Neuron (in vitro differentiated cells): ENCODE data around the gene GPR162.
A peak's percentile ranks its signal among the peaks of the same experiment; 100 is the strongest.

Source experiments
- H2AFZ ChIP-seq: one replicate; pipeline ENCODE4 v1.6.1; 2013; ENCODE audit warnings: low read depth, mild to moderate bottlenecking, inconsistent platforms, low read length, moderate library complexity
- H3K27me3 ChIP-seq: one replicate; pipeline ENCODE4 v1.6.1; 2013; ENCODE audit warnings: low read length; ENCODE audit not compliant: insufficient read depth
- H3K36me3 ChIP-seq: one replicate; pipeline ENCODE4 v1.6.1; 2013; ENCODE audit warnings: low read length; ENCODE audit not compliant: insufficient read depth
- H3K4me1 ChIP-seq: one replicate; pipeline ENCODE4 v1.6.1; 2013; ENCODE audit warnings: low read length; ENCODE audit not compliant: insufficient read depth
- H3K4me3 ChIP-seq: 2 replicates; pipeline ENCODE4 v1.5.1; 2013; ENCODE audit warnings: mild to moderate bottlenecking, low read length, moderate library complexity
- H3K9me3 ChIP-seq: one replicate; pipeline ENCODE4 v1.6.1; 2013; ENCODE audit warnings: low read length

Gene GPR162

DNA sequence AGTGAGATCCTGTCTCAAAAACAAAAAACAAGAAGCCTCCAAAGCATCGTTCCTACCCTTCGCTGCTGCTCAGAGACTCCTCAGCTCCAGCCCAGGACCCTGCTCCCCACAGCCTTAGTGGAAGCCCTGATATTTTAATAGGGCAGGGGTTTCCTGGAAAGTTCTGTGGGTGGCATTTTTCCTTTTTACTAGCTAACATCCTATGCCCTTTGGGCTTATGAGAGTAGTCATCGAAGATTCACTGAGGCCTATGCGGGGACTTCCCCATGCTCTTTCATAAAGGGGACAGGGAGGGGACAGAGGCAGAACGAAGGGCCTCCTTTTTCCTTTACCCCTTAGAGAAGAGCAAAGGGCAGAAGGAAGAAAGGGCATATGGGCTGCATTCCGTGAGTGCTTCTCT is 41.0 kb upstream of the GPR162 start:
- no peaks in the 10 kb centered on the region for H3K9me3 ChIP-seq
- H3K27me3 ChIP-seq: no peaks in the 10 kb centered on the region
- H3K36me3 ChIP-seq: peaks cover 6% of the 10 kb centered on the region
- no peak overlapping the region for H3K4me3 ChIP-seq
- no peak overlapping the region for H2AFZ ChIP-seq
- peaks cover 30% of the 10 kb centered on the region for H3K4me1 ChIP-seq

DNA sequence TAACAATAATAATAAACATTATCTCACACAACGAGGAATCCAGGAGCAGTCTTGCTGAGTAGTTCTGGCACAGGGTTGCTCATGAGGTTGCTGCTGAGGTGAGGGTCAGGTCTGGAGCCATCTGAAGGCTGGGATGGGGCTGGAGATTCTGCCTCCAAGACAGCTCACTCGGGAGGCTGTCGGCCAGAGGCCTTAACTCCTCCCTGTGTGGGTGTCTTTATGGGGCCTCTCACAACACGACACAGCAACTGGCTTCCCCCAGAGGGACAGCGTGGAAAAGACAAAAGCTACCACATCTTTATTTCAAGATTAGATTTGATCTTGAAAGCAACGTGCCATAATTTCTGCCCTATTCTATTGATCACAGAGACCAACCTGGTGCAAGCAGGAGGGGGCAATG is 39.5 kb upstream of the GPR162 start:
- H2AFZ ChIP-seq: no peak overlapping the region
- H3K9me3 ChIP-seq: no peaks in the 10 kb centered on the region
- no peaks in the 10 kb centered on the region for H3K36me3 ChIP-seq
- no peaks in the 10 kb centered on the region for H3K27me3 ChIP-seq
- peaks cover 39% of the 10 kb centered on the region for H3K4me1 ChIP-seq
- H3K4me3 ChIP-seq: no peak overlapping the region

- Histone ChIP-seq H3K4me3 (no peak overlapping the region), H2AFZ (peak overlapping the region; percentile 9), H3K36me3 (no peaks in the 10 kb centered on the region), H3K27me3 (no peaks in the 10 kb centered on the region), H3K4me1 (peaks cover 35% of the 10 kb centered on the region), H3K9me3 (no peaks in the 10 kb centered on the region)
Measured at GRCh38 chr12:6782850-6783566, 38.6 kb upstream of the GPR162 start.

DNA sequence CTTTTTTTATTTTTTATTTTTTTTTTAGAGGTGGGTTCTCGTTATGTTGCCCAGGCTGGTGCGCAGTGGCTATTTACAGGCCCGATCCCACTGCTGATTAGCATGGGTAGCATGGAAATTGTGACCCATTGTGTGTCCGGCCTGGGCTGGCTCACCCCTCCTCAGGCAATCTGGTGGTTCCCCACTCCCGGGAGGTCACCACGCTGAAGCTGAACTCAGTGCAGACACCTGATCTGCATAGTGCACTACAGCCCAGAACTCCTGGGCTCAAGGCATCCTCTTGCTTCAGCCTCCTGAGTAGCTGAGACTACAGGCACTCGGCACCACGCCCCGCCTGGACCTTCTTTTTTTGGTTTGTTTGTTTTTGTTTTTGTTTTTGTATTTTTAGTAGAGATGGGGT is 37.8 kb upstream of the GPR162 start:
- Histone ChIP-seq H3K9me3 (no peaks in the 10 kb centered on the region), H2AFZ (no peak overlapping the region), H3K4me1 (peaks cover 27% of the 10 kb centered on the region), H3K4me3 (no peak overlapping the region), H3K36me3 (no peaks in the 10 kb centered on the region), H3K27me3 (no peaks in the 10 kb centered on the region)

DNA sequence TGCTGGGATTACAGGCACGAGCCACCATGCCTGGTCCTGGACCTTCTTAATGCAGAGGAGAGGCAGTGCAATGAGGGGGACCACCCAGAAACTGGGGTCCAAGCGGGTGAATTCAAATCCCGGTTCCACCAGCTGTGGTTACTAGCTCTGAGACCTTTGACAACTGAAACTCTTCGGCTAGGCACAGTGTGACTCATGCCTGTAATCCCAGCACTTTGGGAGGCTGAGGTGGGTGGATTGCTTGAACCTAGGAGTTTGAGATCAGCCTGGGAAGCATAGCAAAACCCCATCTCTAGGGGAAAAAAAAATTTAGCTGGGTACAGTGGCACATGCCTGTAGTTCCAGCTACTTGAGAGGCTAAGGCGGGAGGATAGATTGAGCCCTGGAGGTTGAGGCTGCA is 37.3 kb upstream of the GPR162 start:
- H3K9me3 ChIP-seq: no peaks in the 10 kb centered on the region
- no peaks in the 10 kb centered on the region for H3K36me3 ChIP-seq
- peaks cover 24% of the 10 kb centered on the region for H3K4me1 ChIP-seq
- H2AFZ ChIP-seq: no peak overlapping the region
- no peaks in the 10 kb centered on the region for H3K27me3 ChIP-seq
- H3K4me3 ChIP-seq: no peak overlapping the region

- H3K4me3 ChIP-seq: no peak overlapping the region
- H3K27me3 ChIP-seq: no peaks in the 10 kb centered on the region
- no peaks in the 10 kb centered on the region for H3K9me3 ChIP-seq
- H3K36me3 ChIP-seq: no peaks in the 10 kb centered on the region
- no peak overlapping the region for H2AFZ ChIP-seq
- peaks cover 19% of the 10 kb centered on the region for H3K4me1 ChIP-seq
Measured at GRCh38 chr12:6784761-6785160, 36.9 kb upstream of the GPR162 start.

DNA sequence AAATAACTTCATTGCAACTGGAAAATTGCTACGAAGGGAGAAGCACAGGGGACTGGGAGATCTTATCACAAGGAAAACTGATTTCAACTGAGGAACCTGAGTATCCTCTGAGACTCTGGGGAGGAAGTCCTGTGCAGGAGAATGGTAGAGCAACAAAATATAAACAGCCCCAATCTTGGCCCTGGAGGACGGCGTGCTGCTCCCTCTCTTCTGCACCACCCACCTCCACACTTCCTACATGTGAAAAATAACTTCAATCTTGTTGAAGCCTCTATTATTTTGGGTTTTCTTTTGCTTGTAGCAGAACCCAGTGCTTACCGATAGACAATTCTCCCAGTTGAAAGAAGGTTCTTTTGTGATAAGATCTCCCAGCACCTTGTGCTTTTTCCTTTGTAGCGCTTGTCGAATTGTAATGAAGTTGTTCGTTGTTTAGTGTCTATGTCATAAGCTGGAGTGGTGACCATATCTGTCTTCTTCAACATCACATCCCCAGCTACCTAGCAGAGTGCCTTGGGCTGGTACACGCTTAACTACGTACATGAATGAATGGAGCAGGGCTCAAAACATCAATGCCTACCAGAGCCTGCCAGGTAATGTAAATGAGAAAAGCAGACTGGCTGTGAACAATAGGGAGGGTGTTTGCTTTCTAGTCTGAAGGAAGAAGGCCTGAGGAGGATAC is 35.1 kb upstream of the GPR162 start:
- Histone ChIP-seq H3K9me3 (no peaks in the 10 kb centered on the region), H3K4me3 (no peak overlapping the region), H2AFZ (peak overlapping the region; percentile 11)

DNA sequence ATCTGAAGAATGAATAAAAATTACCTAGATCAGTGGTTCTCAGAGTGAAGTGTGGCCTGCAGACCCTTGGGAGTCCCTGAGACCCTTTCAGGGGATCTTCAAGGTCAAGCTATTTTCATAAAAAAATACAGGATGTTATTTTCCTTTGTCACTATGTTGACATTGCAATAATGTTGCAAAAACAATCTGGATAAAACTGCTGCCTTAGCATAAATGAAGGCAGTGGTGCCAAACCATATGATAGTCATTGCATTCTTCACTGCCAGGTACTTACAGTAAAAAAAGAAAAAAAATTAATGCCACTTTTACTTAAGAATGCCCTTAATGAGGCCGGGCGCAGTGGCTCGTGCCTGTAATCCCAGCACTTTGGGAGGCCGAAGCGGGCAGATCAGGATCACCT is 34.3 kb upstream of the GPR162 start:
- Histone ChIP-seq H3K36me3 (no peaks in the 10 kb centered on the region), H3K9me3 (no peaks in the 10 kb centered on the region), H3K4me1 (peaks cover 21% of the 10 kb centered on the region), H2AFZ (no peak overlapping the region), H3K27me3 (no peaks in the 10 kb centered on the region), H3K4me3 (no peak overlapping the region)

More for the DNA sequence above, 35.1 kb upstream of the GPR162 start:
- Histone ChIP-seq H3K27me3 (no peaks in the 10 kb centered on the region), H3K36me3 (no peaks in the 10 kb centered on the region), H3K4me1 (peaks cover 17% of the 10 kb centered on the region)

DNA sequence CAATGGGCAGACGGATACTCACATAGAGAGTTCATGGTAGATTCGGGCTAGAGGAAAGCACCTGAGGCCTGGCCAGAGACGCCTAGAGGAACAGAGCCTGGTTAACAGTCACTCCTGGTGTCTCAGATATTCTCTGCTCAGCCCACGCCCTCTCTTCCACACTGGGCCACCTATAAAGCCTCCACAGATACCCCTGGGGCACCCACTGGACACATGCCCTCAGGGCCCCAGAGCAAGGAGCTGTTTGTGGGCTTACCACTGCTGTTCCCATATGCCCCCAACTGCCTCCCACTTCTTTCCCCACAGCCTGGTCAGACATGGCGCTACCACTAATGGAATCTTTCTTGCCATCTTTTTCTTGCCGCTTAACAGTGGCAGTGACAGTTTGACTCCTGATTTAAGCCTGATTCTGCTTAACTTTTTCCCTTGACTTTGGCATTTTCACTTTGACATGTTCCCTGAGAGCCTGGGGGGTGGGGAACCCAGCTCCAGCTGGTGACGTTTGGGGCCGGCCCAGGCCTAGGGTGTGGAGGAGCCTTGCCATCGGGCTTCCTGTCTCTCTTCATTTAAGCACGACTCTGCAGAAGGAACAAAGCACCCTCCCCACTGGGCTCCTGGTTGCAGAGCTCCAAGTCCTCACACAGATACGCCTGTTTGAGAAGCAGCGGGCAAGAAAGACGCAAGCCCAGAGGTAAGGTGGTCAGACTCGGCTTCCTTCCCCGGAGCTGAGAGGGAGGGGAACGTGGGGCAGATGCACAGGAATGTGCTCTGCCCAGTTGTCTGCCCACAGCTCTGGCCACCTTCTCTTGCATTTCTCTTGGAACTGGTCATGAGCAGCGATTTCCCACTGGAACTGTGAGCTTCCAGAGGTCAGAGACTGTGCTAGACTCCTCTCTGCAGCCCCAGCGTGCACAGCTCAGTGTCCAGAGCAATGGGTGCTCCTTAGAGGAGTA is 32.4 kb upstream of the GPR162 start, which contains the start of gene CD4:
Gene CD4, plus strand, starts transcription at position 557 of the 953 bp plus-strand sequence. CDS start 10,611 bp downstream, outside the sequence.
- Histone ChIP-seq H3K27me3 (no peaks in the 10 kb centered on the region), H3K36me3 (no peaks in the 10 kb centered on the region), H3K4me3 (no peak within 1 kb of the TSS), H3K9me3 (no peaks in the 10 kb centered on the region), H3K4me1 (peaks cover 24% of the 10 kb centered on the region), H2AFZ (peak within 1 kb of the TSS; percentile 26)

- Histone ChIP-seq H3K27me3 (no peaks in the 10 kb centered on the region), H2AFZ (no peak overlapping the region), H3K9me3 (no peaks in the 10 kb centered on the region), H3K4me3 (no peak overlapping the region), H3K36me3 (no peaks in the 10 kb centered on the region), H3K4me1 (peaks cover 24% of the 10 kb centered on the region)
Measured at GRCh38 chr12:6790496-6791150, 31.0 kb upstream of the GPR162 start.

DNA sequence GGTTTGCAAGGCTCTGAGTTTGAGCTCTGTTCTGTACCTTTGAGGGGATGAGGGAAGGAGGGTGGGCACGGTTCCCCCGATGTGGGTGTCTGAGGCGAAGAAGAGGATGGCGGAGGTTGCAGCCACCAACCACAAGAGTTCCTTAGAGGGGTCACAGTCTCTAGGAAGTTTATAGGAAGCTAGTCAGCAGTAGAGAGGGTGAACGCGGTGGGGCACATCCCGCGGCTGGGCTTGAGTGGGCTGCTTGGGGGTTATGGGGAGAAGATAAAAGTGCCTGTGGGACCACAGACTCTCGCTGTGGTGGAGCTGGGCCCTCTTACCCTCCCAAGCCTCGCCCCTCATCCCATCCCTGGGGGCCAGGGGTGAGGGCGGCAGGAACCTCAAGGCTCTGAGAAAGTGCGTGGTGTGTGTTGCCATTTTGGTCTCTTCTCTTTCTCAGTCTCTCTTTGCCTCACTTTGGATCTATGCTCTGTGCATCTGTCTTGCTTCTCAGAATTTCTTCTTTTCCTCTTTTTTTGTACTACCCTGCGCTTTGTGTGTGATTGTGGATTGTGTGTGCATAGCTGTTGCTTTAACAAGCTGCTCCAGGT is 29.6 kb upstream of the GPR162 start:
- H3K9me3 ChIP-seq: no peaks in the 10 kb centered on the region
- no peaks in the 10 kb centered on the region for H3K36me3 ChIP-seq
- H3K4me1 ChIP-seq: peaks cover 16% of the 10 kb centered on the region
- H2AFZ ChIP-seq: peak overlapping the region; percentile 74
- H3K4me3 ChIP-seq: peak overlapping the region; percentile 17
- no peaks in the 10 kb centered on the region for H3K27me3 ChIP-seq

DNA sequence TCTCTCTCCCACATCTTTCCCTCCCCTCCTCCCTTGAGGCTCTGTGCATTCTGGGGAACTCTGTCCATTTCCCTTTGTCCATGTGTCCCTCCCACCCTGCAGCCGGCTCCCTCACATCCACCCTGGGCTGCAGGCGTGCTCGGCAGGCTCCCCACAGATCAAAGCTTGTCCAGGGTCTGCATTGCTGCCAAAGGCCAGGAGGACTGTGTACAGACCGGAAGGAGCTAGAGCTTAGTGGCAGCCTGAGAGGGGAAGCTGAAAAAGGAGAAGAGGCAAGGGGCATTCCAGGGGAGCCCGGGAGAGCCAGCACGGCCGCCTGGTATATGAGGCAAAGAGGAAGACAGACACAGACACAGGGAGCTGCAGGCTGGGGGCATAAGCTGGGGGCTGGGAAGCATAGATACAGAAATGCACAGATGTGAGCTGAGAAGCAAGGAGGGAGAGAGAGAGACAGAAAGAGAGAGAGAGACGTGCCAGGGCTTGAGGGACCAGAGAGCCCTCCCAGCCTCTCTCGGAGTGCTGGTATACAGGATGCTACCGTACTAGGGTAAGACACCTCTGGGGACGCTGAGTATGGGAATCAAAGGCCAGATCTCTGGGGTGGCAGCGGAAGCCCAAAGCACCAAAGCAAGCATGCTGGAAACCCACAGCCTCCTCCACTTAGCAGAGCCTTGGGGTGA is 29.0 kb upstream of the GPR162 start:
- no peaks in the 10 kb centered on the region for H3K27me3 ChIP-seq
- H3K36me3 ChIP-seq: no peaks in the 10 kb centered on the region
- peak overlapping the region; percentile 74 for H2AFZ ChIP-seq
- H3K9me3 ChIP-seq: no peaks in the 10 kb centered on the region
- H3K4me1 ChIP-seq: peaks cover 14% of the 10 kb centered on the region
- peak overlapping the region; percentile 17 for H3K4me3 ChIP-seq
